SK-N-MC (cell line): Measurements from ENCODE around the gene FBLN7.

Experiments
- EZH2 ChIP-seq: fragments of 200-600 bp; sonication (generic); IDR thresholded peaks from one replicate; pipeline ENCODE4 v1.6.1; 2017; ENCODE audit warnings: antibody characterized with exemption
- POLR2AphosphoS5 ChIP-seq: IDR thresholded peaks from 2 replicates; pipeline ENCODE4 v1.6.1; 2012; ENCODE audit warnings: mild to moderate bottlenecking, low read depth, low read length, borderline replicate concordance

- TF ChIP-seq EZH2 (no peak), POLR2AphosphoS5 (no peak)
These were observed 28.9 kb upstream of the FBLN7 start for GRCh38 chr2:112109278-112109677.
